H1 (cell line): ENCODE data around the gene DNAJC17. TPM values are rescaled to one million over a fixed set of nuclear protein-coding genes. Genes with fewer than 3 reads are reported as not detected.

Experiments used
- CTCF ChIA-PET: fragments of 300-600 bp; sonication (Branson Sonifier 250); formaldehyde crosslinking; loops from one replicate; lab custom pipeline; 2021; ENCODE audit not compliant: partially characterized antibody; lab: Charles Lee
- POLR2A ChIA-PET: fragments of 300-600 bp; sonication (Branson Sonifier 250); formaldehyde crosslinking; loops from one replicate; lab custom pipeline; 2021; ENCODE audit warnings: inconsistent platforms; ENCODE audit not compliant: partially characterized antibody; lab: Charles Lee
- DNase-seq, 2 experiments: peaks; one replicate each; pipeline versions ENCODE4 v3.0.0 to v3.0.0-alpha.2; 2010 to 2022; ENCODE audit warnings: low spot score in 2 of 2, low read depth in 1 of 2, mixed read lengths in 1 of 2
- FAIRE-seq: peaks from 2 replicates; lab custom pipeline; 2011; peaks lifted over from hg19 to GRCh38; lab: Jason Lieb, UNC
- H2AFZ ChIP-seq: 2 replicates; pipeline ENCODE4 v1.8.1; 2012; ENCODE audit warnings: low read length, inconsistent platforms
- H2AK5ac ChIP-seq: 2 replicates; pipeline ENCODE4 v1.6.1; 2013; ENCODE audit warnings: low read depth, low read length
- H2BK120ac ChIP-seq: replicated peaks from 2 replicates; pipeline ENCODE3; 2013; ENCODE audit warnings: low read depth, low read length, inconsistent platforms
- H2BK12ac ChIP-seq: 2 replicates; pipeline ENCODE4 v1.6.1; 2013; ENCODE audit warnings: low read depth, low read length
- H2BK15ac ChIP-seq: 2 replicates; pipeline ENCODE4 v1.6.1; 2013; ENCODE audit warnings: low read length
- H2BK20ac ChIP-seq: 2 replicates; pipeline ENCODE4 v1.6.1; 2013; ENCODE audit warnings: low read length
- H2BK5ac ChIP-seq: 2 replicates; pipeline ENCODE4 v1.6.1; 2013; ENCODE audit warnings: low read depth, low read length
- H3K14ac ChIP-seq: 2 replicates; pipeline ENCODE4 v1.6.1; 2013; ENCODE audit warnings: inconsistent platforms; ENCODE audit not compliant: insufficient read length
- H3K18ac ChIP-seq: 2 replicates; pipeline ENCODE4 v1.6.1; 2013; ENCODE audit warnings: low read length; ENCODE audit errors: extremely low read depth
- H3K23ac ChIP-seq: 2 replicates; pipeline ENCODE4 v1.6.1; 2013; ENCODE audit warnings: inconsistent platforms; ENCODE audit not compliant: insufficient read length
- H3K23me2 ChIP-seq: 2 replicates; pipeline ENCODE4 v1.6.1; 2013; ENCODE audit warnings: low read depth, low read length
- H3K27ac ChIP-seq: 2 replicates; pipeline ENCODE4 v1.6.1; 2011; ENCODE audit warnings: low read depth, low read length, inconsistent platforms
- H3K27me3 ChIP-seq, 4 experiments: replicated peaks in 1 of 4; 1 replicate in 1 of 4; 2 replicates in 3 of 4; pipeline versions ENCODE4 v1.6.1 to v1.8.1; 2011 to 2013; ENCODE audit warnings: low read length in 3 of 4, mild to moderate bottlenecking in 3 of 4, inconsistent platforms in 2 of 4, mixed read lengths in 2 of 4, moderate library complexity in 1 of 4; ENCODE audit not compliant: control insufficient read depth in 3 of 4, insufficient read depth in 3 of 4; ENCODE audit errors: extremely low read depth in 1 of 4
- H3K36me3 ChIP-seq, 4 experiments: 2 replicates each; pipeline versions ENCODE4 v1.6.1 to v1.8.1; 2011 to 2013; ENCODE audit warnings: mild to moderate bottlenecking in 4 of 4, low read length in 3 of 4, moderate library complexity in 2 of 4, control low read depth in 1 of 4, inconsistent platforms in 1 of 4; ENCODE audit not compliant: insufficient read depth in 4 of 4, control insufficient read depth in 2 of 4
- H3K4ac ChIP-seq: replicated peaks from 2 replicates; pipeline ENCODE3; 2013; ENCODE audit warnings: low read length, low read depth, mixed read lengths, inconsistent platforms; ENCODE audit not compliant: insufficient read length
- H3K4me1 ChIP-seq, 4 experiments: replicated peaks in 1 of 4; 1 replicate in 1 of 4; 2 replicates in 3 of 4; pipeline versions ENCODE4 v1.6.1 to v1.8.1; 2011 to 2013; ENCODE audit warnings: low read length in 3 of 4, inconsistent platforms in 2 of 4, mixed read lengths in 1 of 4; ENCODE audit not compliant: insufficient read depth in 4 of 4, control insufficient read depth in 3 of 4
- H3K4me2 ChIP-seq, 2 experiments: 2 replicates each; pipeline versions ENCODE4 v1.6.1 to v1.8.1; 2011 to 2013; ENCODE audit warnings: low read depth in 2 of 2, low read length in 2 of 2, control low read depth in 1 of 2, inconsistent platforms in 1 of 2, mild to moderate bottlenecking in 1 of 2; ENCODE audit not compliant: insufficient read depth in 1 of 2
- H3K4me3 ChIP-seq, 4 experiments: fragments of 200-600, 300-600 bp in 1 of 4; sonication (generic), shearing (Covaris generic), sonication (Bioruptor Twin) in 1 of 4; 2 replicates each; pipeline versions ENCODE4 v1.5.1 to v1.8.1; 2011 to 2016; ENCODE audit warnings: low read length in 4 of 4, low read depth in 3 of 4, control low read depth in 2 of 4, inconsistent platforms in 2 of 4, mild to moderate bottlenecking in 2 of 4, mixed read lengths in 1 of 4, moderate library complexity in 1 of 4; ENCODE audit not compliant: insufficient read depth in 2 of 4; ENCODE audit errors: extremely low read depth in 1 of 4
- H3K56ac ChIP-seq: replicated peaks from 2 replicates; pipeline ENCODE3; 2013; ENCODE audit warnings: low read depth, mild to moderate bottlenecking, mixed read lengths, low read length, inconsistent platforms; ENCODE audit not compliant: insufficient read length
- H3K79me1 ChIP-seq: 2 replicates; pipeline ENCODE4 v1.6.1; 2013; ENCODE audit warnings: low read depth, low read length, control low read depth
- H3K79me2 ChIP-seq, 2 experiments: 2 replicates each; pipeline versions ENCODE4 v1.6.1 to v1.8.1; 2012 to 2013; ENCODE audit warnings: low read length in 2 of 2, mild to moderate bottlenecking in 2 of 2, inconsistent platforms in 1 of 2; ENCODE audit not compliant: insufficient read depth in 2 of 2, control insufficient read depth in 1 of 2
- H3K9ac ChIP-seq, 4 experiments: replicated peaks in 1 of 4; 1 replicate in 1 of 4; 2 replicates in 3 of 4; pipeline versions ENCODE4 v1.6.1 to v1.8.1; 2011 to 2013; ENCODE audit warnings: low read depth in 3 of 4, low read length in 3 of 4, control low read depth in 2 of 4, mild to moderate bottlenecking in 2 of 4, moderate library complexity in 2 of 4, inconsistent platforms in 1 of 4; ENCODE audit errors: extremely low read depth in 1 of 4
- H3K9me3 ChIP-seq, 2 experiments: 2 replicates each; pipeline versions ENCODE4 v1.6.1 to v1.8.1; 2012 to 2013; ENCODE audit warnings: mild to moderate bottlenecking in 2 of 2, moderate library complexity in 2 of 2, control low read depth in 1 of 2, inconsistent platforms in 1 of 2, low read depth in 1 of 2, low read length in 1 of 2, mixed read lengths in 1 of 2; ENCODE audit not compliant: insufficient read depth in 2 of 2
- H4K20me1 ChIP-seq, 2 experiments: replicated peaks in 1 of 2; 2 replicates each; pipeline versions ENCODE3 to v1.8.1; 2011 to 2013; ENCODE audit warnings: inconsistent platforms in 2 of 2, low read length in 2 of 2, mild to moderate bottlenecking in 1 of 2; ENCODE audit not compliant: insufficient read depth in 2 of 2, control insufficient read depth in 1 of 2
- H4K5ac ChIP-seq: 2 replicates; pipeline ENCODE4 v1.6.1; 2013; ENCODE audit warnings: low read length, low read depth, mixed read lengths, inconsistent platforms; ENCODE audit not compliant: insufficient read length
- H4K8ac ChIP-seq: 2 replicates; pipeline ENCODE4 v1.8.0; 2013; ENCODE audit warnings: mild to moderate bottlenecking, moderate library complexity, low read length, inconsistent platforms; ENCODE audit not compliant: insufficient read depth; ENCODE audit errors: extremely low read depth
- H4K91ac ChIP-seq: replicated peaks from 2 replicates; pipeline ENCODE3; 2013; ENCODE audit warnings: low read length, mixed read lengths, inconsistent platforms; ENCODE audit not compliant: insufficient read length
- ATF2 ChIP-seq: IDR thresholded peaks from 2 replicates; pipeline ENCODE4 v1.6.1; 2012; ENCODE audit warnings: low read length, inconsistent platforms
- BACH1 ChIP-seq: IDR thresholded peaks from 2 replicates; pipeline ENCODE4 v1.6.1; 2012; ENCODE audit warnings: low read length, improper control_type of control experiment
- CHD1 ChIP-seq: IDR thresholded peaks from 2 replicates; pipeline ENCODE4 v1.6.1; 2012; ENCODE audit warnings: low read depth, low read length, improper control_type of control experiment
- GABPA ChIP-seq: IDR thresholded peaks from 2 replicates; pipeline ENCODE4 v1.6.1; 2011; ENCODE audit warnings: mild to moderate bottlenecking, low read length, moderate library complexity, borderline replicate concordance; ENCODE audit not compliant: insufficient read depth
- KDM1A ChIP-seq: fragments of 200-600, 300-600 bp; sonication (generic); IDR thresholded peaks from 2 replicates; pipeline ENCODE4 v1.7.1; 2016; ENCODE audit warnings: mild to moderate bottlenecking, low read length, borderline replicate concordance
- NANOG ChIP-seq: IDR thresholded peaks from 2 replicates; pipeline ENCODE4 v1.6.1; 2011; ENCODE audit warnings: low read length, low read depth, mild to moderate bottlenecking, inconsistent platforms; ENCODE audit not compliant: insufficient read depth, poor library complexity, severe bottlenecking
- RBBP5 ChIP-seq: IDR thresholded peaks from 2 replicates; pipeline ENCODE4 v1.7.1; 2012; ENCODE audit warnings: low read depth, mild to moderate bottlenecking, inconsistent platforms, low read length, moderate library complexity, borderline replicate concordance
- SP2 ChIP-seq: IDR thresholded peaks from 2 replicates; pipeline ENCODE4 v1.6.1; 2012; ENCODE audit warnings: mild to moderate bottlenecking, low read length, inconsistent platforms
- YY1 ChIP-seq: IDR thresholded peaks from 2 replicates; pipeline ENCODE4 v1.6.1; 2011; ENCODE audit warnings: low read depth, mild to moderate bottlenecking, low read length
- ZNF274 ChIP-seq: IDR thresholded peaks from 2 replicates; pipeline ENCODE4 v1.7.0; 2012; ENCODE audit warnings: low read length, borderline replicate concordance; ENCODE audit errors: extremely low read depth
- WGBS, 2 experiments: shearing (Covaris generic) in 1 of 2; methylation state at CpG; one replicate each; pipeline versions ENCODE4 v1.1.6 to v1.1.7; 2013 to 2015; ENCODE audit warnings: low lambda C conversion rate in 2 of 2, mixed read lengths in 2 of 2, inconsistent platforms in 1 of 2, low coverage in 1 of 2, missing lambda C conversion rate in 1 of 2; ENCODE audit not compliant: insufficient replicate concordance in 2 of 2, insufficient coverage in 1 of 2, insufficient read length in 1 of 2; ENCODE audit errors: extremely low coverage in 1 of 2, missing lambda C conversion rate in 1 of 2; 5-methylcytosine and 5-hydroxymethylcytosine counted together
- polyA plus RNA-seq, 7 experiments: library from polyadenylated mRNA; depleted of rRNA in 3 of 7; stranded (reverse) in 5 of 7; unstranded in 2 of 7; fragments of >200 nt in 5 of 7; fragments of 200-250 nt in 2 of 7; gene quantifications; 1 replicate in 5 of 7; 2 replicates in 1 of 7; 4 replicates in 1 of 7; pipeline versions ENCODE4 v1.2.1 to v1.2.3, GENCODE V29; 2011 to 2013; ENCODE audit warnings: missing spikeins in 2 of 7, mixed read lengths in 2 of 7
- total RNA-seq: library from RNA; stranded (reverse); fragmentation: NEBNext Ultra II Directional; extraction: Animal tissue kit (Norgen Biotek cat#: 25700); gene quantifications from 2 replicates; pipeline ENCODE4 v1.2.1, GENCODE V29; 2021

DNAJC17 gene
- total and polyA plus RNA-seq, 2 of the 8 experiments (the other 6 are each of a cell fraction or from before 2014, with no cell fraction given), result 39.5 to 45.4 TPM

GRCh38 chr15:40792394-40792793 lies 14.9 kb downstream of the DNAJC17 start:
- WGBS, 2 experiments, result 85% methylated on average over 3 of the region's 3 CpGs; no CpG with 5 or more reads in 1 of the 2 experiments
- Histone ChIP-seq H3K23ac (no peak overlapping the region), H3K9me3 (no peaks in the 10 kb centered on the region), H2AFZ (no peak overlapping the region), H4K8ac (no peak overlapping the region), H3K18ac (no peak overlapping the region), H2BK20ac (no peak overlapping the region), H3K56ac (no peak overlapping the region), H4K91ac (no peak overlapping the region), H2BK12ac (no peak overlapping the region), H3K14ac (no peak overlapping the region), H3K4me2 (no peak overlapping the region), H3K4me3 (no peak overlapping the region), H3K79me2 (peaks cover 0 to 11% of the 10 kb centered on the region in 2 experiments; a peak in 2 of 4 replicates), H2AK5ac (no peak overlapping the region), H3K4ac (no peak overlapping the region), H2BK15ac (no peak overlapping the region), H4K20me1 (peaks cover 2 to 3% of the 10 kb centered on the region in 2 experiments), H3K4me1 (peaks cover 8 to 17% (median 12%) of the 10 kb centered on the region in 4 experiments), H2BK120ac (no peak overlapping the region), H3K79me1 (peaks cover 4% of the 10 kb centered on the region), H3K9ac (no peak overlapping the region), H3K23me2 (no peaks in the 10 kb centered on the region; the same call in 1 of the 2 replicates), H3K27ac (no peak overlapping the region), H3K36me3 (no peaks in the 10 kb centered on the region; a peak in 1 of 8 replicates), H3K27me3 (no peaks in the 10 kb centered on the region), H2BK5ac (no peak overlapping the region), H4K5ac (no peak overlapping the region)
- FAIRE-seq (no peak), DNase-seq (no peak)
- POLR2A ChIA-PET, result interaction anchor here (0.8 kb wide), 1 partner anchor 12 kb away, joined by 4 read pairs; no protein-coding TSS in a partner anchor
- CTCF ChIA-PET, result interaction anchor here (1.8 to 2.0 kb wide), 4 partner anchors 10 to 102 kb away, joined by 5 to 8 read pairs (median 8); partner anchors contain the start of gene VPS18
- TF ChIP-seq ZNF274 (no peak), GABPA (no peak), RBBP5 (no peak), YY1 (no peak), BACH1 (no peak), ATF2 (no peak), CHD1 (no peak), SP2 (no peak), KDM1A (no peak), NANOG (no peak)
